ENCODE measurements around the gene RGP1.

GRCh38 chr9:35708146-35708545 is 40.9 kb upstream of the RGP1 start:
- TF ChIP-seq YY1 (IDR thresholded peaks at IDR 0.05; ENCODE audit: insufficient read depth, insufficient read length), result no peak
- no peak for TF ChIP-seq ZNF274 (IDR thresholded peaks at IDR 0.05; ENCODE audit: low read depth, low read length)
- no peak for TF ChIP-seq SUZ12 (IDR thresholded peaks at IDR 0.05; ENCODE audit: extremely low read depth, insufficient read depth, insufficient read length)
